ENCODE data around the gene FOSL2. TPM values are rescaled to one million over a fixed set of nuclear protein-coding genes. Genes with fewer than 3 reads are reported as not detected.

FOSL2 gene
- total RNA-seq, 1 donor from 2014 or later = 38.4 TPM

GRCh38 chr2:28391564-28392296, 928 bp upstream of the FOSL2 start:
- Mint-ChIP-seq H3K9me3 (ENCODE audit: low read depth) (no peaks in the 10 kb centered on the region), H3K27ac (peak overlapping the region; percentile 91), H3K36me3 (ENCODE audit: insufficient read depth) (no peaks in the 10 kb centered on the region), H3K27me3 (peaks cover 24% of the 10 kb centered on the region), H3K4me1 (ENCODE audit: low read depth) (peaks cover 15% of the 10 kb centered on the region), H3K4me3 (ENCODE audit: low read depth) (peak overlapping the region; percentile 83)
- DNase-seq (ENCODE audit: low spot score, unreplicated experiment) = peak; percentile 27
- no peak for TF ChIP-seq CTCF (IDR thresholded peaks at IDR 0.05; ENCODE audit: unreplicated experiment)

GRCh38 chr2:28393114-28393836, 617 bp downstream of the FOSL2 start:
- Mint-ChIP-seq H3K36me3 (ENCODE audit: insufficient read depth) (no peaks in the 10 kb centered on the region), H3K4me3 (ENCODE audit: low read depth) (no peak overlapping the region), H3K9me3 (ENCODE audit: low read depth) (no peaks in the 10 kb centered on the region), H3K27me3 (peaks cover 15% of the 10 kb centered on the region), H3K27ac (peak overlapping the region; percentile 100), H3K4me1 (ENCODE audit: low read depth) (peaks cover 19% of the 10 kb centered on the region)
- peak; percentile 34 for DNase-seq (ENCODE audit: low spot score, unreplicated experiment)
- no peak for TF ChIP-seq CTCF (IDR thresholded peaks at IDR 0.05; ENCODE audit: unreplicated experiment)

- DNase-seq (ENCODE audit: low spot score, unreplicated experiment) = no peak
- TF ChIP-seq CTCF (IDR thresholded peaks at IDR 0.05; ENCODE audit: unreplicated experiment) = no peak
- no peaks in the 10 kb centered on the region for H3K9me3 Mint-ChIP-seq (ENCODE audit: low read depth)
- H3K27ac Mint-ChIP-seq = peak overlapping the region; percentile 91
- peaks cover 16% of the 10 kb centered on the region for H3K4me1 Mint-ChIP-seq (ENCODE audit: low read depth)
- H3K27me3 Mint-ChIP-seq = peaks cover 7% of the 10 kb centered on the region
- H3K4me3 Mint-ChIP-seq (ENCODE audit: low read depth) = no peak overlapping the region
- no peaks in the 10 kb centered on the region for H3K36me3 Mint-ChIP-seq (ENCODE audit: insufficient read depth)
Observed at GRCh38 chr2:28394331-28394877, 1.7 kb downstream of the FOSL2 start.

- no peak overlapping the region for H3K27ac Mint-ChIP-seq
- H3K4me1 Mint-ChIP-seq (ENCODE audit: low read depth) = peaks cover 11% of the 10 kb centered on the region
Observed at GRCh38 chr2:28394997-28395333, 2.3 kb downstream of the FOSL2 start.

More at GRCh38 chr2:28394997-28395333, 2.3 kb downstream of the FOSL2 start:
- no peaks in the 10 kb centered on the region for H3K36me3 Mint-ChIP-seq (ENCODE audit: insufficient read depth)
- no peak overlapping the region for H3K4me3 Mint-ChIP-seq (ENCODE audit: low read depth)
- H3K27me3 Mint-ChIP-seq = peaks cover 1% of the 10 kb centered on the region
- H3K9me3 Mint-ChIP-seq (ENCODE audit: low read depth) = no peaks in the 10 kb centered on the region
- no peak for TF ChIP-seq CTCF (IDR thresholded peaks at IDR 0.05; ENCODE audit: unreplicated experiment)
- no peak for DNase-seq (ENCODE audit: low spot score, unreplicated experiment)

Measured in progenitor cell of endocrine pancreas (in vitro differentiated cells).